Gastroesophageal sphincter (tissue), 4 donors: ENCODE measurements around the gene GAPDH. TPM values are rescaled to one million over a fixed set of nuclear protein-coding genes. Genes with fewer than 3 reads are reported as not detected.
"Not testable (repeated sequence)": the region's sequence is repeated elsewhere in the genome, so short reads cannot be mapped to it uniquely, and the experiment has no call there.

Experiments used
- ATAC-seq: fragments of 150-250 bp; one replicate; pipeline ENCODE4 v1.9.1; 2016; ENCODE audit warnings: mild to moderate bottlenecking, moderate library complexity
- H3K27ac ChIP-seq, 4 donors: fragments of 200-600 bp; sonication (generic) in 3 of 4; 1 replicate in 3 of 4; 2 replicates in 1 of 4; pipeline ENCODE4 v1.5.1; 2016 to 2019
- H3K27me3 ChIP-seq: fragments of 200-600 bp; sonication (generic); one replicate; pipeline ENCODE4 v1.5.1; 2019
- H3K36me3 ChIP-seq, 2 donors: fragments of 200-600 bp; sonication (generic); one replicate each; pipeline ENCODE4 v1.5.1; 2019; ENCODE audit warnings: control low read depth in 1 of 2
- H3K4me1 ChIP-seq, 3 donors: fragments of 200-600 bp; sonication (generic); 1 replicate in 2 of 3; 2 replicates in 1 of 3; pipeline ENCODE4 v1.5.1; 2016 to 2019; ENCODE audit warnings: control low read depth in 2 of 3
- H3K4me3 ChIP-seq, 2 donors: fragments of 200-600 bp; sonication (generic); one replicate each; pipeline ENCODE4 v1.5.1; 2019; ENCODE audit warnings: mild to moderate bottlenecking in 1 of 2, moderate library complexity in 1 of 2
- H3K9me3 ChIP-seq, 3 donors: fragments of 200-600 bp; sonication (generic); one replicate each; pipeline ENCODE4 v1.5.1; 2017 to 2019; ENCODE audit warnings: control low read depth in 2 of 3
- CTCF ChIP-seq, 4 experiments: fragments of 200-600 bp in 2 of 4; fragments of 450-650 bp in 2 of 4; sonication (generic) in 1 of 4; IDR thresholded peaks; one replicate each; pipeline ENCODE4 v1.5.1; 2017 to 2019; ENCODE audit warnings: antibody characterized with exemption in 4 of 4, mild to moderate bottlenecking in 2 of 4, moderate library complexity in 2 of 4
- EP300 ChIP-seq: sonication (generic); formaldehyde crosslinking; IDR thresholded peaks from one replicate; pipeline ENCODE4 v1.6.1; 2017; ENCODE audit warnings: antibody characterized with exemption, mild to moderate bottlenecking
- POLR2A ChIP-seq, 2 donors: fragments of 450-650 bp; IDR thresholded peaks; one replicate each; pipeline ENCODE4 v1.6.1; 2017; ENCODE audit warnings: antibody characterized with exemption in 2 of 2, mild to moderate bottlenecking in 2 of 2, moderate library complexity in 1 of 2
- POLR2AphosphoS5 ChIP-seq: sonication (generic); formaldehyde crosslinking; IDR thresholded peaks from one replicate; pipeline ENCODE4 v1.6.1; 2017; ENCODE audit warnings: antibody characterized with exemption
- WGBS, 2 donors: methylation state at CpG; one replicate each; pipeline ENCODE4 v1.1.5; 2018; ENCODE audit warnings: low coverage in 1 of 2; 5-methylcytosine and 5-hydroxymethylcytosine counted together
- total RNA-seq, 4 donors: library from RNA; depleted of rRNA; stranded (reverse); fragments of >200 nt; gene quantifications; one replicate each; pipeline ENCODE4 v1.1.0, GENCODE V29; 2016

GAPDH gene
- total RNA-seq, 4 donors from 2014 or later = 1,868 to 3,239 (median 2,463) TPM

- WGBS, 2 donors = 0 to 11% methylated on average over 1 to 5 of the region's 49 CpGs
- Histone ChIP-seq H3K27ac (peak within 1 kb of the TSS; percentile 93 to 99 (median 98)), H3K27me3 (no peaks in the 10 kb centered on the region), H3K9me3 (no peaks in the 10 kb centered on the region), H3K4me1 (peaks cover 6 to 48% (median 7%) of the 10 kb centered on the region in 3 donors), H3K4me3 (peak within 1 kb of the TSS; percentile 84 to 97), H3K36me3 (peaks cover 0 to 45% of the 10 kb centered on the region in 2 donors)
- TF ChIP-seq POLR2AphosphoS5 (peak; percentile 63), EP300 (no peak), POLR2A (IDR thresholded peaks at IDR 0.05) (peak; percentile 41 to 60), CTCF (IDR thresholded peaks at IDR 0.05) (peak; percentile 21 to 79 (median 56))
- peak; percentile 96 for ATAC-seq
These were observed 40.6 kb upstream of the GAPDH start, which contains the start of gene NCAPD2 for GRCh38 chr12:6493497-6494257. Gene NCAPD2 (plus strand): TSS chr12:6494102. CDS start chr12:6495099, 997 bp downstream.

GRCh38 chr12:6494258-6494743 lies 40.0 kb upstream of the GAPDH start:
- H3K27me3 ChIP-seq = no peaks in the 10 kb centered on the region
- no peak for ATAC-seq
- WGBS, 2 donors = 1% methylated on average over 14 of the region's 14 CpGs
- H3K9me3 ChIP-seq = no peaks in the 10 kb centered on the region
- peak overlapping the region in 3 of 4 donors; percentile 93 to 98 (median 97) for H3K27ac ChIP-seq
- peak overlapping the region; percentile 84 to 97 for H3K4me3 ChIP-seq
- TF ChIP-seq POLR2AphosphoS5 (no peak), CTCF (IDR thresholded peaks at IDR 0.05) (no peak), POLR2A (IDR thresholded peaks at IDR 0.05) (no peak), EP300 (no peak)
- H3K36me3 ChIP-seq = peaks cover 0 to 51% of the 10 kb centered on the region in 2 donors
- peaks cover 6 to 48% (median 7%) of the 10 kb centered on the region in 3 donors for H3K4me1 ChIP-seq

DNA sequence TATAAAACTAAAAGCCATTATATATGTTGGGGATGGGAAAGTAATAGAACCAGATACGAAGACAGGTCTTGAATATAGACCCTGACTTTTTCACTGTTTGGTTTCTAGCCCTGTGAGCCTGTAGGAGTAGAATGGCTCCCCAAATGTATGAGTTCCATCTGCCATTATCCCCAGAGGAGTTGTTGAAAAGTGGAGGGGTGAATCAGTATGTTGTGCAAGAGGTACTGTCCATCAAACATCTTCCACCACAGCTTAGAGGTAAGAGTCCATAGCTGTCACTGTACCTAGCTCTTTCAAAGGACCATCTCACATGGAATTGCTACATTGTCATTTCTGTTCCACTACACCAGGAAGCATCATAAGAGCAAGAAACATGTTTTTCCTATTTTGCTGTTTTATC lies 39.3 kb upstream of the GAPDH start:
- Histone ChIP-seq H3K36me3 (peaks cover 0 to 57% of the 10 kb centered on the region in 2 donors), H3K27ac (no peak overlapping the region), H3K27me3 (no peaks in the 10 kb centered on the region), H3K4me3 (no peak overlapping the region), H3K9me3 (no peaks in the 10 kb centered on the region), H3K4me1 (peaks cover 6 to 48% (median 7%) of the 10 kb centered on the region in 3 donors)
- no peak for ATAC-seq
- WGBS, 2 donors = 45 to 75% methylated on average over 1 of the region's 1 CpG
- TF ChIP-seq CTCF (IDR thresholded peaks at IDR 0.05) = no peak
- TF ChIP-seq EP300 = no peak
- no peak for TF ChIP-seq POLR2A (IDR thresholded peaks at IDR 0.05)
- no peak for TF ChIP-seq POLR2AphosphoS5

GRCh38 chr12:6497291-6497690 lies 37.0 kb upstream of the GAPDH start:
- Histone ChIP-seq H3K4me1 (peaks cover 6 to 37% (median 7%) of the 10 kb centered on the region in 3 donors), H3K36me3 (peaks cover 0 to 44% of the 10 kb centered on the region in 2 donors)
- not testable (repeated sequence) for H3K27ac ChIP-seq, H3K27me3 ChIP-seq, ATAC-seq, H3K4me3 ChIP-seq, H3K9me3 ChIP-seq
- WGBS, 2 donors = 56 to 81% methylated on average over 2 to 3 of the region's 3 CpGs

GRCh38 chr12:6500466-6500865 lies 33.9 kb upstream of the GAPDH start:
- ATAC-seq = no peak
- H3K27ac ChIP-seq = no peak overlapping the region
- peaks cover 0 to 20% (median 0%) of the 10 kb centered on the region in 3 donors for H3K4me1 ChIP-seq
- H3K4me3 ChIP-seq = no peak overlapping the region
- H3K9me3 ChIP-seq = no peaks in the 10 kb centered on the region
- WGBS, 2 donors = 90% methylated on average over 2 of the region's 2 CpGs; no CpG with 5 or more reads in 1 of the 2 donors
- TF ChIP-seq CTCF (IDR thresholded peaks at IDR 0.05) = no peak
- no peak for TF ChIP-seq EP300
- TF ChIP-seq POLR2AphosphoS5 = no peak
- TF ChIP-seq POLR2A (IDR thresholded peaks at IDR 0.05) = no peak
- H3K36me3 ChIP-seq = peaks cover 0 to 56% of the 10 kb centered on the region in 2 donors
- no peaks in the 10 kb centered on the region for H3K27me3 ChIP-seq
